GM21381 (cell line): Measurements from ENCODE around the gene ILRUN.
"Not testable (repeated sequence)": the region's sequence is repeated elsewhere in the genome, so short reads cannot be mapped to it uniquely, and the experiment has no call there.

ENCODE experiments used
- ATAC-seq: cut with Tn5 transposase; IDR thresholded peaks from one replicate; pipeline ENCODE4 v1.9.1; 2021; ENCODE audit warnings: mild to moderate bottlenecking, moderate library complexity; ENCODE audit not compliant: unreplicated experiment

The ILRUN gene

DNA sequence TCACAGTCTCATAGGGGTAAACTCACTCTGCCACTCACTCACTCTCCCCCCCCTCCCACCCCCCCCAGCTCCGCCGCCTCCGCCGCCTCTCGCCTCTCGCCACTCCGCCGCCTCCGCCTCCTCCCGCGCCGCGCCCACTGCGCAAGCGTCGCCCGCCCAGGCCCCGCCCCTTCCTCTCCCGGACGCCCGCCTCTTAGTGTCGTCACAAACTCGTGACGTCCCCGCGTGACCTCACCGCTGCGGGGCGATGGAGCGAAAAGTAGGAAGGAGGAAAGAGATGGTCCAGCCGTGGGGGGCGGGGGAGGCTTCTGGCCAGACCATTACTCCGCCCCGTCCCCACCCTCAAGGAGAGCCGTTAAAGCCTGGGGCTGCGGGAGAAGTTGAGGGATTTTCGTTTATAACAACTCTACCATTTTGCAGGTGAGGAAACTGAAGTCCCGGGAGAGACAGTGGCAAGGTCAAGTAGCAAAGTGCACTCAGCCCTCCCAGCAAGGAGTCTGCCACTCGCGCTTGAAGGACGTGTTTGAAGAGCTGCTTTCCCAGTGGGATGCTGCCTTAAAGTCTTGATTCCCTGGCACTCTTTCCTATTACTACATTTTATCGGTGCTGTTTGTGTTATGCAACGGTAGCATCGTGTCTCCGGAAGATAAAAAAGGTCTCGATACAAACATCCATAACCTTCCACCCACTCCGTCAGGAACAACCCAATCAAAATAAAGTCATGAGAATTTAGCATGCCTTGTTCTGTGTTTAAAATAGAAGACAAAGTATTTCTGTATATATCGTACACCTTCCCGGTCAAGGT lies at the start of gene ILRUN:
TSS of gene ILRUN (minus strand) at position 29 of the 805 bp plus-strand sequence. CDS start 164 bp downstream, outside the sequence.
- ATAC-seq, result peak; percentile 86

DNA sequence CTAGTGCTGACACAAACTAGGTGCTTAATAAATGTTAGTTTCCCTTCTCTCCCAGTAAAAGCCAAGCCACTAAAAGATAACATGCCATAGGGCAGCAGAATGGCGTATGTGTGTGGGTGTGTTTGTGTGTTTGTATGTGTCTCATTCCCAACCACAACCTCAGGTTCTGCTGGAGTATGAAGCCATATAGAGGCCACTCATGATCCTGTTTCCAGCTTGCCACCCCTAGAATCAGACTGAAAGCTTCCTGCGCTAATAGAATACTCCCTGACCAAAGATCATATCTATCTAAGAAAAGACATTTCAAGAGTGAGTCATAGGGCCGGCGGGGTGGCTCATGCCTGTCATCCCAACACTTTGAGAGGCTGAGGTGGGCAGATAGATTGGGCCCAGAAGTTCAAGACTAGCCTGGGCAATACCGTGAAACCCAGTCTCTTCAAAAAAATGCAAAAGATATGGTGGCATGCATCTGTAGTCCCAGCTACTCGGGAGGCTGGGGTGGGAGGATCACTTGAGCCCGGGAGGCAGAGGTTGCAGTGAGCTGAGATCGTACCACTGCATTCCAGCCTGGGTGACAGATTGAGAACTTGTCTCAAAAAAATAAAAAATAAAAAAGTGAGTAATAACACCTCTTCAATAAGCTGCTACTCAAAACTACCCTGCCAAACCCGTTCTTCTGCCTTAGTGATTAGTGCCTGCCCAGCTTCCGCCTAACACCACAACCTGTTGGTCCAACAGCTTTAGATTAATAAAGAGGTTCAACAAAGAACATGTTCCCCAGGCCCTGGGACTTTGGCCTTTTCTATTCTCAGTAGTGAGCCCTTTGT lies 48.9 kb upstream of the ILRUN start:
- ATAC-seq, result no peak

DNA sequence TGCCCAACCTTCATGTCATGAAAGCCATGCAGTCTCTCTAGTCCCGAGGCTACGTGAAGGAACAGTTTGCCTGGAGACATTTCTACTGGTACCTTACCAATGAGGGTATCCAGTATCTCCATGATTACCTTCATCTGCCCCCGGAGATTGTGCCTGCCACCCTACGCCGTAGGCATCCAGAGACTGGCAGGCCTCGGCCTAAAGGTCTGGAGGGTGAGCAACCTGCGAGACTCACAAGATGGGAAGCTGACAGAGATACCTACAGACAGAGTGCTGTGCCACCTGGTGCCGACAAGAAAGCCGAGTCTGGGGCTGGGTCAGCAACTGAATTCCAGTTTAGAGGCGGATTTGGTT lies 47.7 kb upstream of the ILRUN start:
- ATAC-seq, result not testable (repeated sequence)

DNA sequence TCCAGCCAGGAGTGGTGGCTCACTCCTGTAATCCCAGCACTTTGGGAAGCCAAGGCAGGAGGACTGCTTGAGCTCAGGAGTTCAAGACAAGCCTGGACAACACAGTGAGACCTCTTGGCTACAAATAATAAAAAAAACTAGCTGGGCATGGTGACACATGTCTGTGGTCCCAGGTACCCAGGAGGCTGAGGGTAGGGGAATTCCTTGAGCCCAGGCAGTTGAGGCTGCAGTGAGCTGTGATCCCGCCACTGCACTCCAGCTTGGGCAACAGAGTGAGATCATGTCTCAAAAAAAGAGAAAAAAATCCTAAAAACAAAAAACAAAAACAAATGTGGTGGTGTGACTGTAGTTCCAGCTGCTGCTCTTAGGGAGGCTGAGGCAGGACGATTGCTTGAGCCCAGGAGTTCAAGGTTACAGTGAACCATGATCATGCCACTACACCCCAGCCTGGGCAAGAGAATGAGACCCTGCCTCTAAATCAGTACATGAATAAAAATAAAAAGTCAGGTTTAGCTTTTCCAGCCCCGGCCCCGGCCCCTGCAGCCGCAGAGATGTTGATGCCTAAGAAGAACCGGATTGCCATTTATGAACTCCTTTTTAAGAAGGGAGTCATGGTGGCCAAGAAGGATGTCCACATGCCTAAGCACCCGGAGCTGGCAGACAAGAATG lies 47.2 kb upstream of the ILRUN start:
- ATAC-seq, result no peak

DNA sequence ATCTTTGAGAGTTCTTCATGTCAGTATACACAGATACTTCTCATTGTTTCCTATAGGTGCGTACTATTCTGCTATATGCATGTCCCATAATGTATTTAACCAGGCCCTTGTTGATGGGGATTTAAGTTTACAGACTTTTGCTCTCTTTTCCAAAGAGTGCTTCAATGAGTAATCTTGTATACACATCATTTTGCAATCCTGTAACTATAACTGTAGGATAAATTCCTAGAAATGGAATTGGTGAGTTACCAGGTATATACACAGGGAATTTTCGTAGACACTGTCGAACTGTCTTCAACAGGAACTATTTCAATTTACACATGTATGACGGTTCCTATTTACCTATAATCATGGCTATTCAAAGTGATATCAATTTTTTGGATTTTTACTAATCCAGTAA lies 45.5 kb upstream of the ILRUN start:
- no peak for ATAC-seq

DNA sequence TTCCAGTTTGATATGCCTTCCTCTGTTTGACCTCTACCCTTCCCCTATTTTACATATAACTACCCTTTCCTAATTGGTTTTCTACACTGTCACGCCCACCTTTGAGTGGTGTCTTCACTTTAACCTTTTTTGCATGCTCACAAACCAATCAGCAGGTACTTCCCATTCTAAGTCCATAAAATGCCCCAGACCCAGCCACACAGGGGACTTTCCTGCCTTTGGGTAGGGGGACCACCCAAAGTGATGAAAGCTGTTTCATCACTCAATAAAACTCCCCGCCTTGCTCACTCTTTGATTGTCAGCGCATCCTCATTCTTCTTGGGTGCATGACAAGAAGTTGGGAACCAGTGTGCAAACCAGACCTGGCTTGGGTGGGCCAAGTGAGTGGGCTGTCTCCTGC lies 40.3 kb upstream of the ILRUN start:
- ATAC-seq, result no peak

DNA sequence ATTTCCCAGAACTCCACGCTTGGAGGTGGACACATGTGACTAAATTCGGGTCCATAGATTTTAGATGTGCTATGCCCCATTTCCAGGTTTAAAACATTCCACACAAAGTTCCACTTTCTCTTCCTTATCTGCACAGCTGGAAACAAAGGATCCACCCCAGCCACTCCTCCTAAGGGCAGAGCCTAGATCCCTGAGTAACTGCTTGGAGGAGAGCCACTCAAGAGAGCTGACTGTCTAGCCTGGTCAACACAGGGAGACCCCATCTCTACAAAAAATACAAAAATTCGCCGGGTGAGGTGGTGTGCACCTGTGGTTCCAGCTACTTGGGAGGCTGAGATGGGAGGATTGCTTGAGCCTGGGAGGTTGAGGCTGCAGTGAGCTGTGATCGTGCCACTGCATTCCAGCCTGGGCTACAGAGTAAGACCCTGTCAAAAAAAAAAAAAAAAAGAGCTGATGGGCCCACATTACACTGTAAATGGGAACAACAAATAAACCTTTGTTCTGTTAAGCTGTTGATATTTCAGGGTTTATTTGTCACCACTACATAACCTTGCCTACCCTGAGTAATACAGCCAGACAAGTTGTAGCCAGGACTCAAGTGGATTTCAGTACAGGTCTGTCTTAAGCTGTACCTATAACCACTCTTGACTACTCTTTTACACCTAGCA lies 35.0 kb upstream of the ILRUN start:
- ATAC-seq, result no peak

DNA sequence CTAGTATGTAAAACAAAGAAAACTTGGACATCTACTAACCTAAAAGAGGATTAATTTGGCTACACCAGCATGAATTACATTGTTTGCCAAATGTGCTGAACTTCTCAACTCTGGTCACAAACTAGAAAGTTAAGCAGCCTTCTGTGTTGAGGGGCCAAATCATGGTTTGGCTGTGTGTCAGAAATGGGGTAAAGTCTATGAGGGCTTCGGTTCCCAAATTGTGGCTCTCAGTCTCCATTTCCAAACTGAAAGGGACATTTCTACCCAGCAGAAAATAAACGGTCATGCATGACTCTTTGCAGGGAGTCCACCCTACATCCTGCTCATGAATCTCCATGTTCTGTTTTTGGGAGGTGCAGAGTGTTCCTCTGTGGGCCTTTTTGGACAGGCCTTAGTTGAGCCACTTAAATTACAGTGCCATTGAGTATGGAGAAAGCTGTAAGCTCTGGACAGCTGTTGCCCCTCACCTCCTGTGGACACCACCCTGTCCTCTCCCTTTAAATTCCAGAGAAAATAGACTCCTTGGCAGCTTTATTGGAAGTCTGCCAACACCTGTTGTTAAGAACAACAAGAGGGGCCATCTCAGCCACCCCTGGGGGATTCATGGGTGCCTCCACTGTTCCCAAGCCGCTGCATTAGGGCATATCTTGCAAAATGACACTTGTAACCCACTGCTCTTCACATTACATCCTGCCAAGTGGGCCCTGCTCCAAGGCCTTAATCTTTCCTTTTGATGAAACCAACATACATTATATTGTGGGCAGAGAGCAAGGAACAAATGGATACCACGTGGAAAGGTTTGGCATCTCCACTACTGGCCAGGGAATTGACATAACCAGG lies 33.3 kb upstream of the ILRUN start:
- no peak for ATAC-seq

DNA sequence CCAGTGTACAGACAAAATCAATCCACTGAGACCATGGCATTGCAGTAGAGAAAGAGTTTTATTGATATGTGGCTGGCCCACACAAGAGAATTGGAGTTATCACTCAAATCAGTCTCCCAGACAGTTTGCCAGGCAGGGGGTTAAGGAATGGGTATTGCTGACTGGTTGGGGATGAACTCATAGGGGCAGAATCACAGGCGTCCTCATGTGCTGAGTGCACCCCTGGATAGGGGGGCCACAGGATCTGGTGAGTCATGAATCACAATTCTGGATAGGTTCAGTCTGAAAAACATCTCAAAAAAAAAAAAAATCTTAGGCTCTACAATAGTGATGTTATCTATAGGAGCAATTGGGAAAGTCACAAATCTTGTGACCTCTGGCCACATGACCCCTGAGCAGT lies 29.5 kb upstream of the ILRUN start:
- no peak for ATAC-seq

DNA sequence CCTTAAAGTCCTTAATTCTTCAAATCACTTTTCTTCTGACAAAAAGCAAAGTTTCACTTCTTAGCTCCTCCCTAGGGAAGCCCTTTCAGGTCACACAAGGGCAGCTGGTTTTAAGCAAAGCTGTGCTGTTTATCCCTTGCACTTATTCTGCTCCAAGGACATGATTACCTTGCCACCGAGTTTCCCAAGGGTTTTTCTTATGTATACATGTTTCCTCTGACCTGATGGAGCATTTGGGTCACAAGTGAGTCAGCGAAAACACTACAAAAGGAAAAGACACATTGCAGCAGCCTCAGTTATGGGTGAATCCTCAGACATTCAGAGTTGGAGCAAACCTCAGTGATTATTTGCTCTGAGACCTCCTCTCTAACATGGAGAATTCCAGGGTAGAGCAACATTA lies 26.6 kb upstream of the ILRUN start:
- ATAC-seq, result no peak

DNA sequence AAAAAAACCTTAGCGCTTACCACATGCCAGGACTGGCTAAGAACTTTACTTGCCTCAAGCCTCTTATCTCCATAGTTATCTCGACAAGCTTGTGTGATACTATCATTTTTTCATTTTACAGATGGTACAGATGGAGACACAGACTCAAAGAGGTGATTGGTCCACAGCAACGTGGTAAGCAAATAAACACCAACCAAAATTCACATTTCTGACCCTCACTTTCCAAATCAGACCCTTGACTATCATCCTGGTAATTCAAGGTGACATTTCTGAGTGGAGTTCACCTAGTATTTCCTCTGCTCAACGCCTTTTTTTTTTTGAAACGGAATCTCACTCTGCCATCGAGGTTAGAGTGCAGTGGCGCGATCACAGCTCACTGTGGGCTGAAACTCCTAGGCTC lies 25.9 kb upstream of the ILRUN start:
- ATAC-seq, result no peak

DNA sequence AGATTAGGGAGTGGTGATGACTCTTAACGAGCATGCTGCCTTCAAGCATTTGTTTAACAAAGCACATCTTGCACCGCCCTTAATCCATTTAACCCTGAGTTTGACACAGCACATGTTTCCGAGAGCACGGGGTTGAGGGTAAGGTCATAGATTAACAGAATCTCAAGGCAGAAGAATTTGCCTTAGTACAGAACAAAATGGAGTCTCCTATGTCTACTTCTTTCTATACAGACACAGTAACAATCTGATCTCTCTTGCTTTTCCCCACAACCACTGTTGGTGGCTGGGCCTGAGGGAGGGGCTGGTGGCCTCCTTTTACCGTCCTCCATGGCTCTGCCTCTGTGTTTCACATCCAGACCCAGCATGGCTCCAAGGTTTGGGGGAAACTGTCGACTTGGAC lies 23.6 kb upstream of the ILRUN start:
- not testable (repeated sequence) for ATAC-seq

DNA sequence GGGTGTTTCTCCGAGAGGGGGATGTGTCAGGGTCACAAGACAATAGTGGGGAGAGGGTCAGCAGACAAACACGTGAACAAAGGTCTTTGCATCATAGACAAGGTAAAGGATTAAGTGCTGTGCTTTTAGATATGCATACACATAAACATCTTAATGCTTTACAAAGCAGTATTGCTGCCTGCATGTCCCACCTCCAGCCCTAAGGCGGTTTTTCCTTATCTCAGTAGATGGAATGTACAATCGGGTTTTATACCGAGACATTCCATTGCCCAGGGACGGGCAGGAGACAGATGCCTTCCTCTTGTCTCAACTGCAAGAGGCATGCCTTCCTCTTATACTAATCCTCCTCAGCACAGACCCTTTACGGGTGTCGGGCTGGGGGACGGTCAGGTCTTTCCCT lies 23.1 kb upstream of the ILRUN start:
- ATAC-seq, result not testable (repeated sequence)

DNA sequence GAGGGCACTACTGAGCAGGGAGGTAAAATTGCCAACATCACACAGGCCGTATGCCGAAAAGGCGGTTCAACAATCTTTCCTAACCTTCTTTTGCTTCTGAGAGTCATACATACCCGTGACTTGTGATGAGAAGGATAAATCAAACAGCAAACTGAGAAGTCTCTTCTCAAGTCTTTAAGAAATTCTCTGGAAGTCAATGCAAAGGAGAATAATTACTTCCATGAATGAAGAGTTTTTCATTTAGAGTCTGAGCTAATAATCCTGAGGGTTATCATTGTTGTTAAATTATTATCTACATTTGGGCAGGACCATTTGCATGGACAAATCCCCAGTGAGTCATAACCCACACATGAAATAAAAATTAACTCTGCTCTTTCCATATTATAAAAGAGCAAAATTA lies 22.4 kb upstream of the ILRUN start:
- no peak for ATAC-seq

DNA sequence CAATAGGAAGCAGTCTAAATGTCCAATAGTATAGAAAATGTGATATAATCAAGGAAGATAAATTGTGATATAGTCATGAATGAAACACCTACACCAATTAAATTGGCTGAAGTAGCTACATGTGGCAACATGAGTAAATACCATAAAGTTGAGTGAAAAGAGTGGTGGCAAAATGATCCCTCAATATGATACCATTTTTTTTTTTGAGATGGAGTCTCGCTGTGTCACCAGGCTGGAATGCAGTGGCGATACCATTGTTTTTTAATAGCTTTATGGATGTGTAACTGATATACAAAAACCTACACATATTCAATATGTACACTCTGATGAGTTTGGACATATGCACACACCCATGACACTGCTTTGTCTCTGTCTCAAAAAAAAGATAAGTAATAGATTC lies 20.9 kb upstream of the ILRUN start:
- ATAC-seq, result no peak

DNA sequence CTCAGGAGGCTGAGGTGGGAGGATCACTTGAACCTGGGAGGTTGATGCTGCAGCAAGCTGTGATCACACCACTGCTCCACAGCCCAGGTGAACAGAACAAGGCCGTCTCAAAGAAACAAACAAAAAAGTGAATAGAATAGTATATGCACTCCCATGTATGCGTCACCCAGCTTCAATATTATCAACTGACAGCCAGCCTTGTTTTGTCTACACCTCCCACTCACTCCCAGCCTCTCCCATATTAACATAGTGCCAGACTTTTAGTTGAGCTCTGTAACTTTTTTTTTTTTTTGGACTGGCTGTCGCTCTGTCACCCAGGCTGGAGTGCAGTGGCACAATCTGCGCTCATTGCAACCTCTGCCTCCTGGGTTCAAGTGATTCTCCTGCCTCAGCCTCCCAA lies 18.1 kb upstream of the ILRUN start:
- ATAC-seq, result no peak

DNA sequence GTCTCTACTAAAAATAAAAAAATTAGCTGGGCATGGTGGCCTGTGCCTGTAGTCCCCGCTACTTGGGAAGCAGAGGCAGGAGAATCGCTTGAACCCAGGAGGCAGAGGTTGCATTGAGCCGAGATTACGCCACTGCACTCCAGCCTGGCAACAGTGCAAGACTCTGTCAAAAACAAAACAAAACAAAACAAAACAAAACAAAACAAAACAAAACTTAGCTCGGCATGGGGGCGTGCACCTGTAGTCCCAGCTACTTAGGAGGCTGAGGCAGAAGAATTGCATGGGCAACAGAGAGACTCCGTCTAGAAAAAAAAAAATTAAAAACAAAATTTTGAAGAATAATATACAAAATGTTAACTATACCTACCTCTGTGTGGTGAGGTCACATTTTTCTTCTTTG lies 16.3 kb upstream of the ILRUN start:
- ATAC-seq, result not testable (repeated sequence)

DNA sequence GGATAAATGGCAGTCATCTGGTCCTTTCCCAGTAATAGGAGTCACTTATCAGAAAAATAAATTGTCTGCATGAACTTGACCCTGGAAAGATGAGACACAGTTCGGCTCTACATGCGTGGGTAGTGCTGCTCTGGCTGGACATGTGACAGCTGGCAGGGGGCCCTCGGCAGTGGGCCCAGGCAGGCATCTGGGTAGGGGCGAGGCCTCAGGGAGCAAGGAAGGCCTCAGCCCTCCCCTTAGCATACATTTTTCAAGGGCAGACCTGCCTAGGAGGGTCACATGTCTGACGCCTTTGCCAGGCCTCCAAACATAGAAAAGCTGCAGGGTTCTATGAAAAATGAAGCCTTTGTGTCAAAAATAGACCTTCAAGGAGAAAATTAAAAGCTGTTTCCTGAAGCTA lies 12.8 kb upstream of the ILRUN start:
- ATAC-seq, result no peak

DNA sequence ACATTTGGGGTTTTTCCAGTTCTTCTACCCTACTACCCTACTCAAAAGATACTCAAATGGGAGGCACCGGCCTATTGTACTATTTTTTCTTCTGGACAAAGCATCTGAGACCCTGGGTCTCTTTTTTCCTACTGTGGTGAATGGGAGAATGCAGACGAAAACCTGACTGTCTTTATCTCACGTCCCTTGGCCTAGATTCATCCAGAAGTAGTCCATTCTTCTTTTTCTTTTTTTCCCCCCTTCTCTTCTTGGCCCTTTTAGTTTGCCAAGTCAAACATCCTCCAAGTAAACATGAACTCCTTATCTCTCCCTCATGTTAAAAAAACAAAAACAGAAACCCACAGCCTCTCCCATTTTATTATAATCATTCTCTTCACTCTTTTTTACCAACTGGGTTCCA lies 8.7 kb upstream of the ILRUN start:
- no peak for ATAC-seq

DNA sequence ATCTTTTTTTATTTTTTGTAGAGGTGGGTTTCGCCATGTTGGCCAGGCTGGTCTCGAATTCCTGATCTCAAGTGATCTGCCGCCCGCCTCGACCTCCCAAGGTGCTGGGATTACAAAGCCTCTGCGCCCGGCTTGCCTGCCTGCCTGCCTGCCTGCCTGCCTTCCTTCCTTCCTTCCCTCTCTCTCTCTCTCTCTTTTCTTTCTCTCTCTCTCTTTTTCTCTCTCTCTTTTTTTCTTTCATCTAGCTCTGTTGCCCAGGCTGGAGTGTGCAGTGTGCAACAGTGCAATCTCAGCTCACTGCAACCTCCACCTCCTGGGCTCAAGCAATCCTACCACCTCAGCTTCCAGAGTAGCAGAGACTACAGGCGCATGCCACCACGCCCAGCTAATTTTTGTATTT lies 4.6 kb upstream of the ILRUN start:
- ATAC-seq, result no peak
